Myocyte (in vitro differentiated cells): ENCODE data around the gene TAS2R20. TPM values are rescaled to one million over a fixed set of nuclear protein-coding genes. Genes with fewer than 3 reads are reported as not detected.
"Not testable (repeated sequence)": the region's sequence is repeated elsewhere in the genome, so short reads cannot be mapped to it uniquely, and the experiment has no call there.

Experiments
- DNase-seq: peaks from one replicate; pipeline ENCODE4 v3.0.0-alpha.2; 2012; ENCODE audit warnings: low read depth
- polyA plus RNA-seq: library from polyadenylated mRNA; unstranded; fragments of >200 nt; gene quantifications from one replicate; pipeline ENCODE4 v1.2.1, GENCODE V29; 2012; ENCODE audit warnings: missing spikeins
- total RNA-seq: library from RNA; depleted of rRNA; stranded (reverse); fragments of >200 nt; gene quantifications from 2 replicates; pipeline ENCODE4 v1.2.3, GENCODE V29; 2014

The TAS2R20 gene, protein sequence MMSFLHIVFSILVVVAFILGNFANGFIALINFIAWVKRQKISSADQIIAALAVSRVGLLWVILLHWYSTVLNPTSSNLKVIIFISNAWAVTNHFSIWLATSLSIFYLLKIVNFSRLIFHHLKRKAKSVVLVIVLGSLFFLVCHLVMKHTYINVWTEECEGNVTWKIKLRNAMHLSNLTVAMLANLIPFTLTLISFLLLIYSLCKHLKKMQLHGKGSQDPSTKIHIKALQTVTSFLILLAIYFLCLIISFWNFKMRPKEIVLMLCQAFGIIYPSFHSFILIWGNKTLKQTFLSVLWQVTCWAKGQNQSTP
- 0.68 and 2.1 TPM in 2 replicates for total RNA-seq
- polyA plus RNA-seq: 0.40 TPM

DNA sequence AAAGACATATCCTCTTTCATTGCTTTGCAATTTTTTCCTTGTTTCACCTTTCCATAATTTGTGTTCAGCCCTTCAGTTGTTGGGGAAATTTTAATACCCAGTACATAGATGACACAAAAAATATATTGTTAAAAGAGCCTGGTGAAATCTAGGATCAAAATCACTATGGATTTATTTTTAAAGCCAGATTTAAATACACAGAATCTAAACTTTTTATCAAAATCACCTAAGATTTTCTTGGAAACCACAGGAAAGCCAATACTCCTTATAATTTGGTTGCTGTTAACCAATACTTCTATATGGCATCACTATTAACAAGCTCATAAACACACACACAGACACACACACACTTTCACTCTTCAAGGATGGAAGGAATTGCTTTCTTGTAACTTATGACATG is at the start of gene TAS2R20:
Gene TAS2R20, minus strand, starts transcription at position 101 of the 400 bp plus-strand sequence. CDS start 429 bp downstream, outside the sequence.
- no peak for DNase-seq

DNA sequence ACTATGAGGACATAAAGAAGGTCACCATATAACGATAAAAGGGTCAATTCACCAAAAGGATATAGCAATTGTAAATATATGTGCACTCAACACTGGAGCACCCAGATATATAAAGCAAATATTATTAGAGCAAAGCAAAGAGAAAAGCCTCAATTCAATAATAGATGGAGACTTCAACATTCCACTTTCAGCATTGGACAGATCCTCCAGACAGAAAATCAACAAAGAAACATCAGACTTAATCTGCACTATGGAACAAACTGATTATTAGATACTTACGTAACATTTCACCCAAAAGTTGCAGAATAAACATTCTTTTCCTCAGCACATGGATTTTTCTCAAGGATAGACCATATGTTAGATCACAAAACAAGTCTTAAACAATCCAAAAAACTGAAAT is 43.3 kb upstream of the TAS2R20 start:
- DNase-seq: not testable (repeated sequence)

GRCh38 chr12:11040162-11040561 is 42.1 kb upstream of the TAS2R20 start:
- DNase-seq: no peak

- DNase-seq: no peak
These were observed 41.1 kb upstream of the TAS2R20 start for GRCh38 chr12:11039171-11039570.

GRCh38 chr12:11033959-11034358 is 35.9 kb upstream of the TAS2R20 start:
- DNase-seq: not testable (repeated sequence)

DNA sequence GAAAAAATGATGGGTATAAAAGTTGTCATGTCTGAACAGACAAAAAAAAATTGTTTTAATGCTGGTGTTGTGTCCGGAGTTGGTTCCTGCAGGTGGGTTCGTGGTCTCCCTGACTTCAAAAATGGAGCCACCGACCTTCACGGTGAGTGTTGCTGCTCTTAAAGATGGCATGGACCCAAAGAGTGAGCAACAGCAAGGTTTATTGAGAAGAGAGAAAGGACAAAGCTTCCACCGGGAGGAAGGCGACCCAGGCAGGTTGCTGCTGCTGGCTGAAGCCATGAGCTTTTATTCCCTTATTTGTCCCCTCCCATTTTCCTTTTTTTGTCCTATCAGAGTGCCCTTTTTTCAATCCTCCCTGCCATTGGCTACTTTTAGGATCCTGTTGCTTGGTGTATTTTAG is 33.2 kb upstream of the TAS2R20 start, which contains the start of gene TAS2R31:
Gene TAS2R31, minus strand, starts transcription at position 101 of the 400 bp plus-strand sequence. Its CDS starts 72 bp downstream, at position 29.
- DNase-seq: no peak

DNA sequence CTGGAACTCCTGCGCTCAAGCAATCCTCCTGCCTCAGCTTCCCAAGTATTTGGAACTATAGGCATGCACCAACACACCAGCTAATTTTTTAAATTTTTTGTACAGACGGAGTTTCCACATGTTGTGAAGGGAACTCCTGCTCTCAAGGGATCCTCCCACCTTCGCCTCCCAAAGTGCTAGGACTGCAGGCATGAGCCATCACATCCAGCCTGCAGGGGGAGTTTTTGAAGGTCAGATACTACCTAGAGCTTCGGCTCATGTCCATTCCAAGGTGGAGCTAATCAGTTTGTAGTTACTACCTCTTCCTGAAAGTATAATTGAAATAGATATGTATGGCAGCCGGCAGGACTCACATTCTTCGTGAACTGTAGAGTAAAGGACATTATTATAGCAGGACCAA is 28.0 kb upstream of the TAS2R20 start:
- no peak for DNase-seq

DNA sequence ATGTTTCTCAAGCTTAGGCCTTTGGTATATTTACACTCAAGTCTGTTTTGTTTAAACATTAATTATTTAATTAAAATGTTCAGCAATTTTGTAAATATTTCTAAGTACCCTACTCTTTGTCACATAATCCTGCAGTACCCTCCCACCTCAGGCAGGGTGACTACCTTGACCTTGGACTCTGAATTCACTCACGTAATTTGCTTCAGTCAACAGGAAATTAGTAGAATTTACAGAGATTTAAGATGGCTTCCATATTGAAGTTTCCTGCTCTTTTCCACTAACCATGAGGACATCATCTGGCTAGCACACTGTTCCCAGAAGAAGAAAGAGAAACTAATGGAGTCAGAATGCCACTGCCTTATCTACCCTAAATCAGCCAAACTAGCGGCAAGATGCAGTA is 25.3 kb upstream of the TAS2R20 start:
- no peak for DNase-seq

GRCh38 chr12:11022520-11022919 is 24.4 kb upstream of the TAS2R20 start, which contains the start of gene TAS2R19:
TSS of gene TAS2R19 (minus strand) at chr12:11022620. CDS start at chr12:11022571, 49 bp downstream.
- no peak for DNase-seq

DNA sequence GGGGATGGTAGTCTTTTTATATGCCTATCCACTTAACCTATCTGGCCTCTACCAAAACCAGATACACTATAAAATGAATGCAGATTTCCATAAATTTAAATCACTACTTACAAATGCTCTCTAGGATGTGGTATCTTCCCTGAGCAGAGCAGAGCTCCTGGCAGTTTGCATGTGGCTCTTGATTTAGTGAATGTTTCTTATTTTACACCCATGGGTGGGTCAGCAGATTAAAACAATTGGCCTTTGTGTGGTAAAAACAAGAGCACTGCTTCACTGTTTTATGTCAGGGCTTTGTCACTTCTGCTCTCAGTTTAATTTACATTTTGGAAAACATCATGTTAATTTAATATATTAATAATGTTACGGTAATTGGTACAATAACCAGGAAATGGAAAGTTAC is 18.8 kb upstream of the TAS2R20 start:
- peak; percentile 5 for DNase-seq

DNA sequence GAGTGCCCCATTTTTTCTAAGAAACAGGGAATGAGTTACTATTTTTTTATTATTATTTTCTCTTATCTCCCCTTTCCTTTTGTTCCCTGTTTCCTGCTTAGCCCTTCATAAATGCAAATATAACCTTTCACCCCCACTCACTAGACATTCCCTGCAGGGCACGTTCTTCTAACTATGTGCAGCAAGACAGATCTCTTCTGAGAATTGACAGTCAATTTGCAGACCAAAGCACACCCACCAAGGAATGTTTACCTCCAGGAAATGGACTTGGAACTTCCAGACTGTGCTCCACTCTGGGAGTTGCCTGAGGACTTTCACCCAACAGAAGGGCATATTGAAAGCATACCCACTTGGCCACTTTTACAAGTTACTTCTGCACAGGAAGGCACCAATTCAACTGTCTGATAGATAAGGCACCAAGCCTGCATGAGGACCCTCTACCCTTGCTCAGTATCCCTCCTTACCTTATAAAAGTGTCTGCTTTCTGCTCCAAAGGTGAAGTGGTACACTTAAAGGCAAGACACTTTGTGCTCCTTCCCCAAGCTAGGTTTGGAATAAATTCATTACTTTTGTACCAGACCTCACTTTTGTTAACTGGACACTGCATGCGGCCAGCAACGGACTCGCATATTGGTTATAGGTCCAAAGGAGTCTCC is 17.8 kb upstream of the TAS2R20 start:
- no peak for DNase-seq

- no peak for DNase-seq
These were observed 16.1 kb upstream of the TAS2R20 start for GRCh38 chr12:11014234-11014633.

DNA sequence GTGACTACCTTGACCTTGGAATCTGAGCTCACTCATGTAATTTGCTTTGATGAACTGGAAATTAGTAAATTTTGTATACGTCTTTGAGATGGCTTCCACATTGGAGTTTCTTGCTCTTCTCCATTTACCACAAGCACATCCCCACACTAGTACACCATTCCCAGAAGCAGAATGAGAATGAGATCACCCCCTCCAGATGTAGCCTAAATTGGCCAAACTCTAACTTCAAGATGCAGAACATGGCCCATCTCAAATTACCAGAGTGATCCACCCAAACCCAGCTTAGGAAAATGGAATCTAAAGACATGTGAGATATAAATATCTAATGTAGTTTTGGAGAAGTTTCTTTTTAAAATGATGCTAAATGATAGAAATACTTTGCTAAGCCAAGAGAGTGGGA is 9.5 kb upstream of the TAS2R20 start:
- DNase-seq: no peak

DNA sequence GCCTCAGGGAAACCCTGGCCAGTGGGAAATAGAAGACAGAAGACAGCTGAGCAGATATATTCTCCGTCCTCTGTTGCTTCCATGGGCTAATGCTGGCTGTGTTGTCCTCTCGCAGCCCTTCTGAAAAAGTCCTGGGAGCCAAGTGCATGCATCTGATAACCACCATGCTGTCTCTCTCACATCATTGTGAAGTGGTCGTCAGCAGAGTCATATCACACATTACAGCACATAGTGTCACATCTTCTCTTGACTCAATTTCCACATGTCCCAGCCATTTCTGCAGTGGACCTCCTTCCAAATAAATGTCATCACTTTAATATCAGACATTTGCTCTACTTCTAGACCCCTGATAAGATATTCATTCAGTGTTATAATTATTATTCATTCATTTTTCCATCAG is 3.8 kb downstream of the TAS2R20 start:
- DNase-seq: no peak

DNA sequence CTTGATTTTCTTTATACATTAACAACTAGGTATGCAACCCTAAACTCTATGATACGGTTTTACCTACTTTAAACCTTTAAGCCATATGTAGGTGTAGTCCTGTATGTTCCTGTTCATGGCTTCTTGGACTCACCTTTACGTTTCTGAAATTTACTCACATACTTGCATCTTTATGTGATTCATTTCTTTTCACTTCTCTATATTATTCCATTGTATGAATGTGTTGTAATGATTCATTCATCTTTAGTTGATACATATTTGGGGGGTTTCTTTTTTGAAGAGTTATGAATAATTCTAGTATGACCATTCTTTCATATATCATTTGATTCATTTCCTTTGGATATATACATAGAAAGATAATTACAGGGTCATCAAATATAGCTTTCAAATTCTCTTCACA is 9.0 kb downstream of the TAS2R20 start:
- no peak for DNase-seq

DNA sequence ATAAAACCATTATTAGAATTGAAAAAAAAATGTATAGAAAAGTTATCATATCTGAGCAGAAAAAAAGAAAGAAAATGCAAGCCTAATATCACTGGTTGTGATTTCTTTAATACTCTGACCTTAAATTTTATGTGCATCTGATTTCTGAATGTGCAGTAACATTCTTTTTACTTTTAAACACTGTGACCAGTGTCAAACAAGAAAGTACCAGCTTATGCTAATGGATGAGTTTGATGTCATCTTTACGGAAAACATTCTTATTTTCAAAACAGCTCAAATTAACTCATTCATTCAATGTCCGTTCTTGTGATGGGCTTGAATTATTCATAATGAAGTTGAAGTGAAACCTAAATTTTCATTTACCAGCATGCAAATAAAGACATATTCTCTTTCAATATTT is 11.3 kb downstream of the TAS2R20 start, which contains the start of gene TAS2R50:
Gene TAS2R50, minus strand, starts transcription at position 101 of the 400 bp plus-strand sequence. Its CDS starts 52 bp downstream, at position 49.
- no peak for DNase-seq

GRCh38 chr12:10982244-10982643 is 15.9 kb downstream of the TAS2R20 start:
- DNase-seq: no peak

DNA sequence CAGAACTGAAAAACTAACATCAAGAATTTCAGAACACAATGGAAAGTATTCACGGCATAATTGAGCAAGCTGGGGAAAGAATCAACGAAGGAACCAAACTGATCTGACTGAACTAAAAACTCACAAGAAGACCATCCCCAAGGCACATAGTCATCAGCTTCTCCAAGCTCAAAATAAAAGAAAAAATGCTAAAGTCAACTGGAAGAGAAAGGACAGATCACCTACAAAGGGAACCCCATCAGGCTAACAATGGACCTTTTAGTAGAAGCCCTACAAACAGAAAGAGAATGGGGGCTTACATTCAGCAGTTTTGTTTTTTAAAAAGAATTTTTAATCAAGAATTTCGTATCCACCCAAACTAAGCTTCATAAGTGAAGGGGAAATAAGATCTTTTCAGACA is 23.1 kb downstream of the TAS2R20 start:
- no peak for DNase-seq

- no peak for DNase-seq
These were observed 29.2 kb downstream of the TAS2R20 start for GRCh38 chr12:10968765-10969456.

DNA sequence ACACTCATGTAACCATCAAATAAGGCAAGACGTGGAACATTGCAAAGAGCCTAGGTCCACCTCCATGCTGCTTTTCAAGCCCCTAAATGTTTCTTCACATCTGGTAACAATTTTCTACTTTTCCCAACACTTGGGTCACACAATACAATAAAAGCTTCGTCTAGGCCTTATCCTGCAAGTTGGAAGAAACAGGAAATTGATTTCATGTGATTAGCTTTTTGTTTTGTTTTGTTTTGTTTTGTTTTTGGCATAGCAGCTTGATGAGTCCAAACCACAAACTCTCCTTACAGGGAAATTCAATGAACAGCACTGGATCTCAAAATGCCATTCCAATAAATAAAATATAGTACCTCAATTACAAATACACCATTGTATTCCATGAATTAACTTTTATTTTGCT is 30.7 kb downstream of the TAS2R20 start:
- DNase-seq: peak; percentile 47

- DNase-seq: no peak
These were observed 31.8 kb downstream of the TAS2R20 start for GRCh38 chr12:10966314-10966713.

DNA sequence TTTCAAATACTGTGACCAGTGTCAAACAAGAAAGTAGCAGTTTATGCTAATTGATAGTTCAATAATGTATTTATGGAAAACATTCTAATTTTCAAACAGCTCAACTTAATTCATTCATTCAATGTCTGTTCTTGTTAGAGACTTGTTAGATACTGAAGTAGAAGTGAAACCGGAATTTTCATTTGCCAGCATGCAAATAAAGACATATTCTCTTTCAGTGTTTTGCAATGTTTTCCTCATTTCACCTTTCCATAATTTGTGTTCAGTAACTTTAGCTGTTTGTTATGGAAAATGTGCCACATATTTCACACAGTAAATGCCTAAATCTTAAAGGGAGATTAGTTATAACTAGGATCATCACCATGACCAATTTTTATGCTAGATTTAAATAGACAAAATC is 32.6 kb downstream of the TAS2R20 start:
- DNase-seq: no peak
